HG03457 (cell line): ENCODE results near the gene KIF22.
"Not testable (repeated sequence)": the region's sequence is repeated elsewhere in the genome, so short reads cannot be mapped to it uniquely, and the experiment has no call there.

Source experiments
- ATAC-seq: cut with Tn5 transposase; IDR thresholded peaks from one replicate; pipeline ENCODE4 v1.9.1; 2021; ENCODE audit warnings: moderate number of reproducible peaks; ENCODE audit not compliant: unreplicated experiment

KIF22 gene

GRCh38 chr16:29790183-29790948 lies at the start of gene KIF22:
Gene KIF22 (plus strand): TSS chr16:29790751. CDS start chr16:29790760, 9 bp downstream.
- ATAC-seq, result peak; percentile 83

- ATAC-seq, result no peak
Measured at GRCh38 chr16:29742683-29743275, 47.8 kb upstream of the KIF22 start.

- no peak for ATAC-seq
Measured at GRCh38 chr16:29743475-29743826, 47.1 kb upstream of the KIF22 start.

- ATAC-seq, result no peak
Measured at GRCh38 chr16:29743827-29744531, 46.6 kb upstream of the KIF22 start.

GRCh38 chr16:29744541-29745101 lies 45.9 kb upstream of the KIF22 start:
- ATAC-seq, result no peak

- ATAC-seq, result peak; percentile 16
Measured at GRCh38 chr16:29745121-29745852, 45.3 kb upstream of the KIF22 start.

- peak; percentile 62 for ATAC-seq
Measured at GRCh38 chr16:29745853-29746345, 44.7 kb upstream of the KIF22 start, which contains the start of gene C16orf54. Gene C16orf54 (minus strand): TSS chr16:29745990. CDS start chr16:29744951, 1,039 bp downstream.

- ATAC-seq, result not testable (repeated sequence)
Measured at GRCh38 chr16:29746518-29746917, 44.0 kb upstream of the KIF22 start.

- ATAC-seq, result no peak
Measured at GRCh38 chr16:29747947-29748759, 42.4 kb upstream of the KIF22 start.

GRCh38 chr16:29748760-29749149 lies 41.8 kb upstream of the KIF22 start:
- ATAC-seq, result not testable (repeated sequence)

GRCh38 chr16:29753516-29753915 lies 37.0 kb upstream of the KIF22 start:
- no peak for ATAC-seq

- no peak for ATAC-seq
Measured at GRCh38 chr16:29756654-29757053, 33.9 kb upstream of the KIF22 start.

GRCh38 chr16:29757086-29757485 lies 33.5 kb upstream of the KIF22 start:
- ATAC-seq, result not testable (repeated sequence)

GRCh38 chr16:29757950-29758466 lies 32.5 kb upstream of the KIF22 start:
- no peak for ATAC-seq

GRCh38 chr16:29760567-29761279 lies 29.8 kb upstream of the KIF22 start:
- ATAC-seq, result no peak

- not testable (repeated sequence) for ATAC-seq
Measured at GRCh38 chr16:29761280-29761651, 29.3 kb upstream of the KIF22 start.

GRCh38 chr16:29761882-29762281 lies 28.7 kb upstream of the KIF22 start:
- no peak for ATAC-seq

- no peak for ATAC-seq
Measured at GRCh38 chr16:29763326-29763725, 27.2 kb upstream of the KIF22 start.
